Skin of body (tissue), 2 donors: ENCODE measurements around the gene IL3. TPM values are rescaled to one million over a fixed set of nuclear protein-coding genes. Genes with fewer than 3 reads are reported as not detected.
A peak's percentile ranks its signal among the peaks of the same experiment; 100 is the strongest.

Source experiments
- DNase-seq: peaks from one replicate; lab custom pipeline; 2025; lab: John Stamatoyannopoulos, UW
- total RNA-seq: library from RNA; depleted of rRNA; stranded (reverse); fragments of >200 nt; gene quantifications from one replicate; pipeline ENCODE4 v1.2.3, GENCODE V29; 2014

The IL3 gene
- not detected for total RNA-seq

DNA sequence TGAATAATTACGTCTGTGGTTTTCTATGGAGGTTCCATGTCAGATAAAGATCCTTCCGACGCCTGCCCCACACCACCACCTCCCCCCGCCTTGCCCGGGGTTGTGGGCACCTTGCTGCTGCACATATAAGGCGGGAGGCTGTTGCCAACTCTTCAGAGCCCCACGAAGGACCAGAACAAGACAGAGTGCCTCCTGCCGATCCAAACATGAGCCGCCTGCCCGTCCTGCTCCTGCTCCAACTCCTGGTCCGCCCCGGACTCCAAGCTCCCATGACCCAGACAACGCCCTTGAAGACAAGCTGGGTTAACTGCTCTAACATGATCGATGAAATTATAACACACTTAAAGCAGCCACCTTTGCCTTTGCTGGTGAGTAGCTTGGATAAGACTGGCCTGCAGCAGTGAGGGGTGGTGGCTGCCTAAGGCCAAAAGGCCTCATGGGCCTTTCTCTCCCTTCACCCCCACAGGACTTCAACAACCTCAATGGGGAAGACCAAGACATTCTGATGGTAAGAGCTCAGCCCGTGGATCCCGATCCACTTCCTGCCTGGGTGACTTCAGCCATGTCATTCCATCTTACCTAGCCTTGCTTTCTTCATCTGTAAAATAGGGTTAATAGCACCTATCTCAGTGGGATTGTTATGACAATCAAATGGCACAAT is at the start of gene IL3:
IL3 (plus strand) TSS at position 155 of the 661 bp plus-strand sequence; CDS start at position 207, 52 bp downstream.
- no peak for DNase-seq

DNA sequence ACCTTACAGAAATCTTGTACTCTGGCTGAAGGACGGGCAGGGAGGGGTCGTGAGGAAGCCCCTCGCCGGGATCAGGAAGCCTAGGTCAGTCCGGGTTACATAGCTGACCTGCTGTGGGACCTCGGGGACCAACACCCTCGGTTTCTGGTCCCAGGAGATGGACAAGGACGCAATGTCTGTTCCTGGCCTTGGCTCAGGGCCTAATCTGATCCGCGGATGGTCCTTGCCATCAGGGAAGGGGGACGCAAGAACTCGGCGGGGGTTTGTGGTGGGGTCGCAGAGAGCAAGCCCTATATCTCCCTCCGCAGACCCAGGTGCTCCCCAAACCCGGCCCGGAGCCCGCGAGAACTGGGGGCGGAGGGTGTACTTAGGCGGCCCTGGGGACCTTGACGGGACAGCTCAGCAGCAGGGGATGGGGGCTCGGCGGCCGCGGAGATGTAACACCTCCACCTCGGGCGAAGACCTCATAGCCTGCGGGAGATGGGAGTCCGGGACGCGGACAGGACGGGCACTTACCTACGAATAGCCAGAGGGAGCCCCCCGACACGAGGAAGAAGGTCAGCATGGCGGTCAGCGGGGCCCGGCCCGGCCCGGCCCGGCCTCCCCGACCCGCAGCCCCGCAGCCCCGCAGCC is 49.4 kb upstream of the IL3 start:
- no peak for DNase-seq

DNA sequence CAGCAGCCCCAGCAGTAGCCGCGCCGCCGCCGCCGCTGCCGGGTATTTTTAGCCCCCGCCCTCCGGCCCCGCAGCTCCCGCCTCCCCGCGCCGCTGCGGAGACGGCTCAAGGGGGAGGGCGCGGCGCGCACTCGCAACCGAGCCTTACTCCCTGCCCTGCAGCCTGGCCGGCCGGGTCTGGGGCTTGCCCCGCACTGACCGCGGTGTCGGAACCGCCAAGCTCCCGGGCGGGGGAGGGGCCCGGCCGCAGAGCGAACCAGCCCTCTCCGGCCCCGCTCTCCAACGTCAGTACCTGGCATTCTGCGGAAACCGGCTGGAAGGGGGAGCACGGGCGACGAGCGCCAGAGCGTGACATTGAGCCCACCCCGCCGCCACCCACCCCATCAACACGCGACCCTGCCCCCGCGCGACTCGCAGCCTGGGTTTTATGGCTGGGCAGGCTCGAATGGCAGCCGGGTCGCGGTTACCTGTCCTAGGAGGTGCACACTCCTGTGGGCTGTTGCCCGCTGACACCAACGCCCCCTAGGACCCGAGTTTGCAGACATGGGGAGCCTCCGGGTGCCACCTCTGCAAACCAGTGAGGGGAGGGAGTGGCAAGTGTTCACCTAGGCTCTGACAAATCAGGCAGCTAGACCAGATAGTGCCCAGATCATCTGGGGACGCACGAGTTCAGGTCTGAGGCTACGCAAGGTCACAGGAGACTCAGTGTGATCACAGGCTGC is 48.7 kb upstream of the IL3 start, which contains the start of gene ACSL6:
ACSL6 (minus strand) TSS at position 37 of the 722 bp plus-strand sequence. CDS start 105 bp downstream, outside the sequence.
- DNase-seq, result no peak

DNA sequence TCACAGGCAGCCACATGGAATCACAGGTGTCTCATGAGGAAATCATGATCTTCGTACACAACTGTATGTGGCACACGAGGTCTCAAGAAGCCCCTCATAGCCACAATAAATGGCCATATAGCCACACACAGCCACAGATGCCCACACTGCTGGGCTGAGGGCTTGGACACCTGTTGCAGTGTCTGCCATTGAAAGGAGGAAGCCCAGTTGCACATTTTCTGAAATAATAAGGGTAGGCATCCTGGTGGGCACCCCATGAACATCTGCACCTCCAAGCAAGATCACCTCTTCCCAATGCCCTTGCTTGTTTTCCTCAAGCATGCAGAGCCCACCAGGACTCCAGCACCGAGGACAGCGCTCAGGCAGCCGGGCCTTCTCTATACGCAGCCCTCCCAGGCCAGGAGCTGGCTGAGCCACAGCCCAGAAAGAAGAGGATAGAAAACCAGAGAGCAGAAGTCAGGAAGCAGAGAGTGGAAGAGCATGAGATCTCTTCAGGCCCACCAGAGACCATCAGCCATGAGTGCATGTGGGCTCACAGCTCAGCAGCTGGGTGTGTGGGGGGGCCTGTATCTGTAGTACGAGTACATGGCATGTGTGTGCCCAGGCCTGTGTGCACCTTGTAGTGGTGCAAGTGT is 48.0 kb upstream of the IL3 start:
- peak; percentile 17 for DNase-seq

GRCh38 chr5:132013006-132013689 is 47.3 kb upstream of the IL3 start:
- no peak for DNase-seq

- no peak for DNase-seq
Observed at GRCh38 chr5:132013711-132014110, 46.7 kb upstream of the IL3 start.

DNA sequence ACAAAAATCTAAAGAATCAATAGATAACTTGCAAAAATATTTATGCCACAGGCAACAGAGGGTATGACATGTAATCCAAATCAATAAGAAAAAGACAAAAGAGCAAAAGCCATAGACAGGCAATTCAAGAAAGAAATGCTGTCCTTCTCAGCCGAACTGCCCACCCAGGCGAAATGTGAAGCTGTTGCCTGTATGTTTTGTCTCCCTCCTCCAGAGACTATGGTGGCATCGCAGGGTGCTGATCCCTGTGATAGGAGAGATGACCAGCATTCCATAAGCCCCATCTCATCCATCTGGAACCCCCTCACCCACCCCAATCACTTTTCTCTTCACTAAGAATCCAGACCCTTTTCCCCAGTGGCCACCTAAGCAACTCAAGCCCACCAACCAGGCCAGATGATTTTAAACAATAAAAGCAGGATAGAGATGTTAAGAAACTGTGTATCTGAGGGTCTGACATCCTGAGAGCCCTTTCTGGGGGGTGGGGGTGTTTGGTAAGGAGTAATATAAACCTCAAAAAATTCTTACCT is 43.7 kb upstream of the IL3 start:
- no peak for DNase-seq

DNA sequence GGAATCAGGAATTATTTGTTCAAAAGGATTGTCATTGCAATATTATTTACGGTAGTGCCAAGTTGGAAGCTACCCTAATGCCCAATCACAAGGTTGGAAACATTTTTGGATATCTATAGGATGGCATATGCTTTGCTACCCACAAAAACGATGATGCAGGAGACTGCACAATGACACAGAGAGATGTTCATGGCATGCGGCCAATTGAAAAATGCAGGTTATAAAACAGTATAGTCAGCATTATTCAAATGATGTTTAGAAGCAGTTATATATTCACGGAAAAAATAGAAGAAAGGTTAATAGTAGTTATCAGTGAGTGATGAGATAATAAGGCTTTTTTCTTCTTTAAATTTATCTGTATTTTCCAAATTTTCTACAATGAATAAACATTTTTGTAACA is 43.1 kb upstream of the IL3 start:
- DNase-seq, result no peak

- no peak for DNase-seq
Observed at GRCh38 chr5:132017738-132018625, 42.5 kb upstream of the IL3 start.

GRCh38 chr5:132019337-132019736 is 41.1 kb upstream of the IL3 start:
- DNase-seq, result no peak

- DNase-seq, result no peak
Observed at GRCh38 chr5:132019857-132020555, 40.4 kb upstream of the IL3 start.

GRCh38 chr5:132020568-132021339 is 39.7 kb upstream of the IL3 start:
- no peak for DNase-seq

- DNase-seq, result no peak
Observed at GRCh38 chr5:132021654-132022053, 38.8 kb upstream of the IL3 start.

- DNase-seq, result no peak
Observed at GRCh38 chr5:132022737-132023136, 37.7 kb upstream of the IL3 start.

DNA sequence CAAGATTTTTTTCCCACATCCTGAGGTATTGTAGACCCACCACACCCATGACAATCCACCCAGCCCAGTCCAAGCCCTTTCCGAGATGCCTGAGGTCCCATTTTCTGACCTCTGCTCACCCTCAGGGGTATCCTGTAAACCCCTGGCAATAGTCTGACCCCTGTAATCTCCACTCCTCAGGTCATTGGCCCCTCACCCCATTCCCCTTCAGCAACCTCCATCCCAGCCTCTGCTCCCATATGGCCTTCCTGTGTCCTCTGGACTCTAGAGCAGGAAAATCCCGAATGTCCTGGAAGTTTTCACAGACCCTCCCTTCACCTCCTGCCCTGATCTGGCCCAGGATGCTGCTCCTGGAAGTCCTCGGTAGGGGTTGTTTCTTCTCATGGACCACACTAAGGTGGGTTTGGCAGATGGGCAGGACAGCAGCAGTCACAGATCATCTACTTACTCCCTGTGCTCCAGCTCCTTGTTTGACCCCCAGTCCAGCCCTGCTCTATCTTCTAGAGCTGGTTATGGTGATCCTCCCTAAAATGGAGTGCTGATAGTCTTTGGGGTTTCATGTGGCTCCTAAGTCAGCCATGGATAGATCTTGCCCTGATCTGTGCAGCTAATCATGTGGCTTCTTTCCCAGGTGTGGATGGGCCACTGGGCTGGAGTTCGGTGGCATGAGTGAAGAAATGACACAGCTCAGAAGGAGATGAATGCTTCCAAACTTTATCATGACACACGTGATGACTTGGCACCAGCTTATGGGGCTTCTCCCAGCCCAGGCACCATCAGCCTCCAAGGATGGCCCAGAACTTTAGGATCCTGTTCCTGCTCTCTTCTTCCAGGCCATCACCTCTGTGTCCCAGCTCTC is 37.0 kb upstream of the IL3 start:
- DNase-seq, result no peak

- DNase-seq, result no peak
Observed at GRCh38 chr5:132024117-132024435, 36.4 kb upstream of the IL3 start.

- no peak for DNase-seq
Observed at GRCh38 chr5:132024789-132025402, 35.6 kb upstream of the IL3 start.
